Effector CD4-positive, alpha-beta T cell (primary cell): ENCODE data around the gene RAP1GDS1.
"Not testable (repeated sequence)": the region's sequence is repeated elsewhere in the genome, so short reads cannot be mapped to it uniquely, and the experiment has no call there.

Experiments
- DNase-seq: peaks from one replicate; pipeline ENCODE4 v3.0.0-alpha.2; 2020

Gene RAP1GDS1

GRCh38 chr4:98358630-98359248 lies 97.6 kb downstream of the RAP1GDS1 start:
- DNase-seq, result no peak

DNA sequence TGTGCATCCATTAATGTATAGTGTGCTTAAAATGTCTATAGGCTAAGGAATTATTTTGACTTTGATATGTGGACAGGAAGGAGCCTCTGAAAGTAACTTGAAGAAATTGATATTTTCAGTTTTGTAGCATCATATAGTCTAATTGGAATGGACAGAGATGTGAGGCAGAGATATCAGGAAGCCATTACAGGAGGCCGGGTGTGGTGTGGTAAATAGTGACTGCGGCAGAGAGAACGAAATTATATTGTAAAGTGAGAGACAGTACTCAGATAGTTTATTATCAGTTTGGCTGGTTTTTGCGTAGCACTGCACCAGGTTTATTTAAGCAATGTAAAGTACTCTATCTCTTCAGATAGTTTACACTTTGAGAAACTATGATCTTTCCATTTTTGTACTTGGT lies 98.5 kb downstream of the RAP1GDS1 start:
- DNase-seq, result no peak

DNA sequence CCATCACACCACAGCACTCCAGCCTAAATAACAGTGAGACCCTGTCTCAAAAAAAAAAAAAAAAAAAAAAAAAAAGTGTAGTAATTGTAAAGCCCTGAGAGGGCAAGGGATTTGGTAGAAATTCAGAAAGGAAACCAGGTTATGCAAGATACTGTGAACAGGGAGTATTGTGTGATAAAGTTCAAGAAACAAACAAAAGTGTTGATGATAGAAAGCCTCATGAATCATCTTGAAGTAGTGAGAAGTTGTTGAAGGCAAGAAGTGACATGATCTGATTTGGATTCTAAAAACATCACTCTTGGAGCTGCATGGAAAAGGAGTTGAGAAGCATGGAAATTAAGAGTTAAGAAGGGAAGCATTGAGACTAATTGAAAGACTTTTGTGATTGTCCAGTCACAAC lies 102.2 kb downstream of the RAP1GDS1 start:
- no peak for DNase-seq

- DNase-seq, result not testable (repeated sequence)
Observed at GRCh38 chr4:98366275-98366674, 105.1 kb downstream of the RAP1GDS1 start.

DNA sequence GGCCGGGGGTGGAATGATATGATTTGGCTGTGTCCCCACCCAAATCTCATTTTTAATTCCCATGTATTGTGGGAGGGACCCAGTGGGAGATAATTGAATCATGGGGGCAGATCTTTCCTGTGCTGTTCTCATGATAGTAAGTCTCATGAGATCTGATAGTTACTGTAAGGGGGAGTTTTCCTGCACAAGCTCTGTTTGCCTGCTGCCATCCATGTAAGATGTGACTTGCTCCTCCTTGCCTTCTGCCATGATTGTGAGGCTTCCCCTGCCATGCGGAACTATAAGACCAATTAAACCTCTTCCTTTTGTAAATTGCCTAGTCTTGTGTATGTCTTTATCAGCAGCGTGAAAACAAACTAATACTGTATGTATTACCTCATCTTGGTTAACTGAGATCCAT lies 106.8 kb downstream of the RAP1GDS1 start:
- not testable (repeated sequence) for DNase-seq

DNA sequence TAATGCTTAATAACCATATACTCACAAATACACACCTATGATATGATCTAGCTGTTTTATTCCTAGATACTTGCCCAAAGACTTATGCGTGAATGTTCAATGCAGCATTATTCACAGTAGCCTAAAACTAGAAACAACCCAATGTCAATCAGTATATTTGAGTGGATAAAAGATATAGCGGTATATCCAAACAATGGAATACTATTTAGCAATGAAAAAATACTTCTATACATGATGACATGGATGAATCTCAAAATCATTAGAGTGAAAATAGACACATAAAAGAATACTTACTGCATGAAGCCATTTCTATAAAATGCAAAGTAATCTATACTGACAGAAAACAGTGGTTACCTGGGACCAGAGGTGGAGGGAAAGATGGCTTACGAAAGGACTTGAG lies 108.1 kb downstream of the RAP1GDS1 start:
- no peak for DNase-seq

GRCh38 chr4:98374643-98375042 lies 113.5 kb downstream of the RAP1GDS1 start:
- no peak for DNase-seq

- DNase-seq, result no peak
Observed at GRCh38 chr4:98377559-98377958, 116.4 kb downstream of the RAP1GDS1 start.

- DNase-seq, result no peak
Observed at GRCh38 chr4:98381306-98381705, 120.1 kb downstream of the RAP1GDS1 start.

- DNase-seq, result no peak
Observed at GRCh38 chr4:98383431-98384106, 122.4 kb downstream of the RAP1GDS1 start.

DNA sequence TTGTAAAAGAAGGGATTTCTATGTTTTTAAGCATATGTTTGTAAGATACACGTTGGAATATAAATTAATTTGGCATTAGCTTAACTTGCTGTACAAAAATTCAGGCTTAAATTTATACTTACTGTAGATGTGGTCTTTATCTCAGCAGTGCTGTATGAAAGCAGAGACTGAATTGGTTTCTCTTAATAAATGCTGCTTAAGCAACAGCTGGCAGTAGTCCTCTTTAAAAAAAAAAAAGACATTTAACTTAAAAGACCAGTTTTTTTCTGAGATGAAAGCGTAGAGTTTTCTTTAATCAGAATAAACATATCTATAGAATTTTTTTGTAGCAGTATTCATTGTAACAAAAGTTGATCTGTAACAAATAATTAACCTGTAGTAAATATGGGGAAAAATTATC lies 124.6 kb downstream of the RAP1GDS1 start:
- no peak for DNase-seq

DNA sequence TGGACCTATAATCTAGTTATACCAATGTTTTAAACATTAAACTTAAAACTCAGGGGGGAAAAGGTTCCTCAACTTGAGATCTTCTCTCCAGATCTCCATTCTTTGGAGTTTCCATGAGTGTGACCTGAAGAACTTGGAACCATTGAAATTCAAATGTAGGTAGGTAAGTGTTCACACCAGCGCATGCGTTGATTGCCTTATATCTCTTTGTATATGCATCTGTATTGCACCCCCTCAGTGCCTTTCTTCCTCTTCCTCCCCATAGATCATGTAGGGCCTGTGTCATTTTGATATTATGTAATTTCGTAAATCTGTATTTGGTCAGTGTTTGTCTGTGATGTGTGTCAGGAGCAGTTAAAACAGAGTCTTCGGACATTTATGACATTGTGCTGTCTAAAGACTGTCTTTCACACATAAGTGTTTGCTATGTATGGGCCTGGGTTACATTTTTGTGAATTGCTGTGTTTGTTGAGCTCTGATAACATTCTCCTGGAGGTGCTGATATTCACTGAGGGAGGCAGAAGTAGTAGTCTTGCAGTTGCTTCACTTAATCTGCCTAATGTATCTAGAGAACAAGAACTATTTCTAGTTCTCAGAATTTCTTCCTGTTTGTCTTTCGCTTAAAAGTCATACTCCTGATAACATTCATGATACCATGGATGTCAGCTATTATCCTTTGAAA lies 126.3 kb downstream of the RAP1GDS1 start:
- no peak for DNase-seq

DNA sequence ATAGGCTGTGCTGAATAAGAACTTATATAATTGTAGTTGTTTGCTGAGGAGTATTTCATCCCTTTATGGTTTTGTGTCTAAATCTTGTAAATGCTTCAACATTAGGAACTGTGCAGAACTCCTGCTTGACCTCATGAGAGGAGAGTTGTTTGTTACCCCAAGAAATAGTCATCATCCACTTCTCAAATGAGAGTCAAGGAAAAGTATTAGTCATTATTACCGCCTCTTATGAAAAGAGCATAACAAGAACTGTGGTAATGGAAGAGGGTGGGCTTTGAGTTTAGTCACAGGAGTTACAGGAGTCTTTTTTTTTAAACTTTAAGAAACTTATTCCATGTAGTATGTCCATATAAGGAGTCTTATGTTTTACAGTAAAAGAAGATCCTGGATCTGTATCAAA lies 132.9 kb downstream of the RAP1GDS1 start:
- no peak for DNase-seq

GRCh38 chr4:98399915-98400314 lies 138.7 kb downstream of the RAP1GDS1 start:
- DNase-seq, result no peak

GRCh38 chr4:98406819-98407218 lies 145.6 kb downstream of the RAP1GDS1 start:
- DNase-seq, result no peak

DNA sequence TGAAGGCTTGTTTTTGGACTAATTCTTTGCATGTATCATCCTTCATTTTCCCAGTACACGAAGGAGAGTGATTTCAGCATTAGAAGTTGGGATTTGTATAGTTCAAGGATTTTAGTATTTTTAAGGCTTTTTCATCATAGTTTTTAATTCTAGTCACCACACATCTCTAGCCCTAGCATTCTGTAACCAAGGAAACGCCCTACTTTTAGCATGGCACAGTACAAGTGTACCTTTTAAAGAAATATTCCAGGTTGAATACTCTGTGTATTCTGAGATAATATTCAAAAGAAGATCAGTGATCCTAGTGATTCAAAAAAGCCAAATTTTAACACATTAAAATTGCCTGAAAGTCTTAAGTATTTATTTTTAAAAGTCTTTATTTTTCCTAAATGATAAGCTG lies 150.5 kb downstream of the RAP1GDS1 start:
- DNase-seq, result no peak

DNA sequence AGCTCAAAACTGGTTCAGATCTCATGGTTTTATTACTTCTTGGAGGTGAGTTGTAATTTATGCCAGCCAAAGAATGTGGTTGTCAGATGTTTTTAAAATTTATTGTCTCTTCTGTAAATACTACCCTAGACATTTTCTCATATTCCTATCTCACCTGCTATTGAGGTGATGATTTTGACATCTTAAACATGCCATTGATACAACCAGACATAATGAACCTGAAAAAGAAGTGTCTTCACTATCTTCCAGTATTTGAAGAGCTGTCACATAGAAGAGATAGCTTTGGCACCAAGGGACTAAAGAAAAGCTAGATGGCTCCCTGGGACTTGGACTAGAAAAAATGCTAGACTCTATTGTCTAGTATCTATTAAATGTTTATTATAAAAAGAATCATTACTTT lies 155.7 kb downstream of the RAP1GDS1 start:
- DNase-seq, result no peak

- DNase-seq, result not testable (repeated sequence)
Observed at GRCh38 chr4:98420151-98420550, 159.0 kb downstream of the RAP1GDS1 start.

- no peak for DNase-seq
Observed at GRCh38 chr4:98421111-98421510, 159.9 kb downstream of the RAP1GDS1 start.

GRCh38 chr4:98423009-98423408 lies 161.8 kb downstream of the RAP1GDS1 start:
- DNase-seq, result no peak

DNA sequence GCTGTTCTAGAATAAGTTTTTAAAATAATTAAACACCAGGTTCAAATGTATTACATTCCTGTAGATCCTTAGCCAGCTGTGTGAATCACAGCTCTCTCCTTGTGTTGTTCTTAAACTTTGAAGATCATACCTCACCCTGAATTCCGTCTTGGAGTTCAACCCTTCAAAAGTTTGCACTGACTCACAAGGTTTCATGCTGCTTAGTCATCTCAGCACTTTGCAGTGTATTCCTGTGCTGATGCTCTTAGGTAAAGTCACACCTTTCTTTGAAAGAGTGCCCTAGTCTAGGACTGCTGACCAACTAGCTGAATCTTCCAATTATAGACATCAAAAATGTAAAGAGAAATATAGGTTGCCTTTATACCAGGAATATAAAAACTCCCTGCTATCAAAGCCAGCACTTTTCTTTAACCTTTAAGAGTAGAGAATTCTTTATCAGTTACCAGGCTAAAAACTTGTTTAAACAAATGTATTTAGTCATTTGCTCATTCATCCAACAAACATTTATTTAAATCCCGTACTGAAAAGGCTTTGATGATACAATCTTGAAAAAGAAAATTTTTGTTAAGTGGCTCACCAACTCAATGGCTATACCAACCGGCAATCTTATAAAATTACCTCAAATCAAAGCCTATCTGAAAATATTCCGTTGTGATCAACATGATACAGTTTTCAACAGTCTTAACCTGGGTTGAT lies 169.7 kb downstream of the RAP1GDS1 start:
- no peak for DNase-seq

GRCh38 chr4:98433691-98434090 lies 172.5 kb downstream of the RAP1GDS1 start:
- no peak for DNase-seq

DNA sequence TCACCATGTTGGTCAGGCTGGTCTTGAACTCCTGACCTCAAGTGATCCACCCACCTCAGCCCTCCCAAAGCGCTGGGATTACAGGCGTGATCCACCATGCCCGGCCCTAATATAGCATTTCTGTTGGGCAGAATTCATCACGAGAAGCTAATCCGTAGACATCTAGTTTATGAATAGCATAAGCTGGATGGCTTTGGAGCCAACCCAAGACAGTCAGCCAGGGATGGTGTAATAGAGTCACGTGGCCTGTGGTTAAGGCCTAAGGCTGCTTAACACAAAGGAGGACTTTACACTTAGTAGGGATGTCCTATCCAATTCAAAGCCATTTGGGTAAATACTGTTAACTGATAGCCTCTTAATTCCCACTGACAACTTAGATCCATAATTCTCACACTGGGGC lies 173.6 kb downstream of the RAP1GDS1 start:
- DNase-seq, result no peak

DNA sequence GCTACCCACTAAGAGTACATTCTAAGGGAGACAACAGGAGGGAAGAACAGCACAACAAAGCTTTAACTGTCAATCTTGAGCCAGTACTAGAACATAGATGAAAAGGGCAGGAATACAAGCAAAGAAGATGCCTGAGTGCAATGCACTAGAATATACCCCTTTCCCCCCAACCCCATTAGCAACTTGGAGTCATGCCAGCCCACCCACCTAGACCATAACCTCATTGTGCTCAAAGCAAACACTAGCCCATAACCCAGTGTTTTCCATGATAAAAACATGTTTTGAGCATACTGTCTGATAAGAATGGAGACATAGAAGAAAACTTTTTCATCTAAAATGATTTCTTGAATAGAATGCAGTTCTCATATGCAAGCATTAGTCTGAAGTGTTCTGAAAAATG lies 183.2 kb downstream of the RAP1GDS1 start:
- DNase-seq, result no peak
